K562 (cell line): Measurements from ENCODE around the gene PCP4L1. TPM values are rescaled to one million over a fixed set of nuclear protein-coding genes. Genes with fewer than 3 reads are reported as not detected.

Experiments
- ATF4 ChIP-seq: fragments of 450-650 bp; formaldehyde crosslinking; IDR thresholded peaks from 2 replicates; pipeline ENCODE4 v1.4.0; 2022; ENCODE audit warnings: mild to moderate bottlenecking, moderate library complexity
- CBX1 ChIP-seq: sonication (generic); IDR thresholded peaks from 2 replicates; pipeline ENCODE4 v1.6.1; 2016; ENCODE audit warnings: antibody characterized with exemption, low read depth, mild to moderate bottlenecking
- FOXA3 ChIP-seq, 2 experiments: fragments of 450-650 bp in 1 of 2; sonication (generic) in 1 of 2; formaldehyde crosslinking; IDR thresholded peaks in 1 of 2; conservative IDR thresholded peaks in 1 of 2; 2 replicates each; pipeline versions ENCODE4 v1.4.0 to v1.8.0; 2020 to 2022; ENCODE audit warnings: mild to moderate bottlenecking in 2 of 2, missing genetic modification reagents in 1 of 2
- OTX1 ChIP-seq: fragments of 450-650 bp; formaldehyde crosslinking; IDR thresholded peaks from 2 replicates; pipeline ENCODE4 v1.4.0; 2022; ENCODE audit warnings: mild to moderate bottlenecking
- REST ChIP-seq, 2 experiments: fragments of 450-650 bp; formaldehyde crosslinking in 1 of 2; IDR thresholded peaks; 2 replicates each; pipeline versions ENCODE4 v1.4.0 to v1.6.1; 2014 to 2020; ENCODE audit warnings: mild to moderate bottlenecking in 2 of 2, borderline replicate concordance in 1 of 2, low read depth in 1 of 2
- RFX5 ChIP-seq: IDR thresholded peaks from 2 replicates; pipeline ENCODE4 v1.6.1; 2011; ENCODE audit warnings: low read depth, mild to moderate bottlenecking, improper control_type of control experiment, low read length
- SRSF9 ChIP-seq: fragments of 200-400 bp; formaldehyde crosslinking; IDR thresholded peaks from 2 replicates; pipeline ENCODE4 v1.6.1; 2017; ENCODE audit warnings: low read depth, low read length, borderline replicate concordance
- polyA plus RNA-seq, 8 experiments: library from polyadenylated mRNA; depleted of rRNA in 4 of 8; stranded (reverse) in 5 of 8; unstranded in 3 of 8; fragments of >200 nt; fragmentation: Nextera tagmentation in 2 of 8; fragmentation: Illumina TruSeq in 1 of 8; extraction: Ambion mirVana in 2 of 8; extraction: Trizol in 1 of 8; gene quantifications; 2 replicates each; pipeline versions ENCODE4 v1.2.1 to v1.2.3, GENCODE V29; 2011 to 2014; ENCODE audit warnings: inconsistent platforms in 1 of 8, missing spikeins in 1 of 8
- total RNA-seq, 7 experiments: library from RNA; depleted of rRNA in 6 of 7; stranded (reverse); fragments of >200 nt in 6 of 7; fragmentation: Illumina TruSeq in 2 of 7; extraction: Trizol in 2 of 7; gene quantifications; 2 replicates each; pipeline versions ENCODE4 v1.2.1 to v1.2.3, GENCODE V29; 2011 to 2021; ENCODE audit warnings: low replicate concordance in 1 of 7
- TF ChIP-seq, protein P1 (sequence below), 2 experiments: fragments of 450-650 bp; IDR thresholded peaks; 2 replicates each; pipeline ENCODE4 v1.6.1; 2016
- TF ChIP-seq, protein P2 (sequence below): fragments of 450-650 bp; IDR thresholded peaks from 2 replicates; pipeline ENCODE4 v1.6.1; 2018; ENCODE audit not compliant: partially characterized antibody
- TF ChIP-seq, protein P3 (sequence below): sonication (generic); formaldehyde crosslinking; IDR thresholded peaks from 2 replicates; pipeline ENCODE4 v1.5.0; 2020; ENCODE audit warnings: missing genetic modification reagents

Gene PCP4L1
- total and polyA plus RNA-seq, 9 of the 15 experiments (the other 6 are each of a cell fraction or from before 2014, with no cell fraction given), result not detected

GRCh38 chr1:161314201-161314981, 55.8 kb downstream of the PCP4L1 start, which contains the start of gene SDHC (continued):
- TF ChIP-seq REST (IDR thresholded peaks at IDR 0.05; ENCODE audit: borderline replicate concordance) (peak; percentile 60), REST (CRISPR knock-in tag; IDR thresholded peaks at IDR 0.05; ENCODE audit: low read depth) (no peak), ATF4 (CRISPR knock-in tag) (no peak), RFX5 (no peak), OTX1 (CRISPR knock-in tag) (no peak), SRSF9 (no peak), CBX1 (peak; percentile 61; the same call in 1 of the 2 replicates), FOXA3 (CRISPR knock-in tag; conservative IDR thresholded peaks at IDR 0.05 in 1 of 2, IDR thresholded peaks at IDR 0.05 in 1 of 2) (peak in 1 of 2 experiments; percentile 57; a peak in 1 of 4 replicates)
- TF ChIP-seq, protein P1, sequence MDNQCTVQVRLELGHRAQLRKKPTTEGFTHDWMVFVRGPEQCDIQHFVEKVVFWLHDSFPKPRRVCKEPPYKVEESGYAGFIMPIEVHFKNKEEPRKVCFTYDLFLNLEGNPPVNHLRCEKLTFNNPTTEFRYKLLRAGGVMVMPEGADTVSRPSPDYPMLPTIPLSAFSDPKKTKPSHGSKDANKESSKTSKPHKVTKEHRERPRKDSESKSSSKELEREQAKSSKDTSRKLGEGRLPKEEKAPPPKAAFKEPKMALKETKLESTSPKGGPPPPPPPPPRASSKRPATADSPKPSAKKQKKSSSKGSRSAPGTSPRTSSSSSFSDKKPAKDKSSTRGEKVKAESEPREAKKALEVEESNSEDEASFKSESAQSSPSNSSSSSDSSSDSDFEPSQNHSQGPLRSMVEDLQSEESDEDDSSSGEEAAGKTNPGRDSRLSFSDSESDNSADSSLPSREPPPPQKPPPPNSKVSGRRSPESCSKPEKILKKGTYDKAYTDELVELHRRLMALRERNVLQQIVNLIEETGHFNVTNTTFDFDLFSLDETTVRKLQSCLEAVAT (IDR thresholded peaks at IDR 0.05), result 0 out of 4 replicates have a peak, but pooled peaks of 1 of the 2 experiments have one; percentile 41
- TF ChIP-seq, protein P2, sequence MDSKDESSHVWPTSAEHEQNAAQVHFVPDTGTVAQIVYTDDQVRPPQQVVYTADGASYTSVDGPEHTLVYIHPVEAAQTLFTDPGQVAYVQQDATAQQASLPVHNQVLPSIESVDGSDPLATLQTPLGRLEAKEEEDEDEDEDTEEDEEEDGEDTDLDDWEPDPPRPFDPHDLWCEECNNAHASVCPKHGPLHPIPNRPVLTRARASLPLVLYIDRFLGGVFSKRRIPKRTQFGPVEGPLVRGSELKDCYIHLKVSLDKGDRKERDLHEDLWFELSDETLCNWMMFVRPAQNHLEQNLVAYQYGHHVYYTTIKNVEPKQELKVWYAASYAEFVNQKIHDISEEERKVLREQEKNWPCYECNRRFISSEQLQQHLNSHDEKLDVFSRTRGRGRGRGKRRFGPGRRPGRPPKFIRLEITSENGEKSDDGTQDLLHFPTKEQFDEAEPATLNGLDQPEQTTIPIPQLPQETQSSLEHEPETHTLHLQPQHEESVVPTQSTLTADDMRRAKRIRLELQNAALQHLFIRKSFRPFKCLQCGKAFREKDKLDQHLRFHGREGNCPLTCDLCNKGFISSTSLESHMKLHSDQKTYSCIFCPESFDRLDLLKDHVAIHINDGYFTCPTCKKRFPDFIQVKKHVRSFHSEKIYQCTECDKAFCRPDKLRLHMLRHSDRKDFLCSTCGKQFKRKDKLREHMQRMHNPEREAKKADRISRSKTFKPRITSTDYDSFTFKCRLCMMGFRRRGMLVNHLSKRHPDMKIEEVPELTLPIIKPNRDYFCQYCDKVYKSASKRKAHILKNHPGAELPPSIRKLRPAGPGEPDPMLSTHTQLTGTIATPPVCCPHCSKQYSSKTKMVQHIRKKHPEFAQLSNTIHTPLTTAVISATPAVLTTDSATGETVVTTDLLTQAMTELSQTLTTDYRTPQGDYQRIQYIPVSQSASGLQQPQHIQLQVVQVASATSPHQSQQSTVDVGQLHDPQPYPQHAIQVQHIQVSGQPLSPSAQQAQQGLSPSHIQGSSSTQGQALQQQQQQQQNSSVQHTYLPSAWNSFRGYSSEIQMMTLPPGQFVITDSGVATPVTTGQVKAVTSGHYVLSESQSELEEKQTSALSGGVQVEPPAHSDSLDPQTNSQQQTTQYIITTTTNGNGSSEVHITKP, result peak; percentile 64
- TF ChIP-seq, protein P3, sequence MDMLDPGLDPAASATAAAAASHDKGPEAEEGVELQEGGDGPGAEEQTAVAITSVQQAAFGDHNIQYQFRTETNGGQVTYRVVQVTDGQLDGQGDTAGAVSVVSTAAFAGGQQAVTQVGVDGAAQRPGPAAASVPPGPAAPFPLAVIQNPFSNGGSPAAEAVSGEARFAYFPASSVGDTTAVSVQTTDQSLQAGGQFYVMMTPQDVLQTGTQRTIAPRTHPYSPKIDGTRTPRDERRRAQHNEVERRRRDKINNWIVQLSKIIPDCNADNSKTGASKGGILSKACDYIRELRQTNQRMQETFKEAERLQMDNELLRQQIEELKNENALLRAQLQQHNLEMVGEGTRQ, result peak; percentile 89
